ENCODE data around the gene FAM114A1.

DNA sequence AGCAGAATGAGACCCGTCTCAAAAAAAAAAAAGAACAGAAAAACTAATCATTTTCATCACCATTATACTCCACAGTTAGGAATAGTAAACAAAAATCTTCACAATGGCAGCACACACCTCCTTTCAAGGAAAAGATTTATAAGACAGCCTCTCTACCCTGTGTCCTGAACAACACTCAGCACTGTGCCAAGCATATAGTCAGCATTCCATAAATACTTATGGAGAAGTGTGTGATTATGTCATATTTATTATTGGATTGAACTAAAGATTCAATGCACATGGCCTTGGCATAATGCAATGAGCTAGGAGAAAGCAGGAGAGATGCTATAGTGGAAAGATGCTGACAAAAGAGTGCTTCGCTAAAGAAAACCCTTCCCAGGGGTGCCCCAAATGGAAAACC is 52.6 kb downstream of the FAM114A1 start:
- no peak for TF ChIP-seq EP300 (IDR thresholded peaks at IDR 0.05; ENCODE audit: borderline replicate concordance in 1 of 2, low read depth in 2 of 2, low read length in 2 of 2)
- TF ChIP-seq, protein P1, sequence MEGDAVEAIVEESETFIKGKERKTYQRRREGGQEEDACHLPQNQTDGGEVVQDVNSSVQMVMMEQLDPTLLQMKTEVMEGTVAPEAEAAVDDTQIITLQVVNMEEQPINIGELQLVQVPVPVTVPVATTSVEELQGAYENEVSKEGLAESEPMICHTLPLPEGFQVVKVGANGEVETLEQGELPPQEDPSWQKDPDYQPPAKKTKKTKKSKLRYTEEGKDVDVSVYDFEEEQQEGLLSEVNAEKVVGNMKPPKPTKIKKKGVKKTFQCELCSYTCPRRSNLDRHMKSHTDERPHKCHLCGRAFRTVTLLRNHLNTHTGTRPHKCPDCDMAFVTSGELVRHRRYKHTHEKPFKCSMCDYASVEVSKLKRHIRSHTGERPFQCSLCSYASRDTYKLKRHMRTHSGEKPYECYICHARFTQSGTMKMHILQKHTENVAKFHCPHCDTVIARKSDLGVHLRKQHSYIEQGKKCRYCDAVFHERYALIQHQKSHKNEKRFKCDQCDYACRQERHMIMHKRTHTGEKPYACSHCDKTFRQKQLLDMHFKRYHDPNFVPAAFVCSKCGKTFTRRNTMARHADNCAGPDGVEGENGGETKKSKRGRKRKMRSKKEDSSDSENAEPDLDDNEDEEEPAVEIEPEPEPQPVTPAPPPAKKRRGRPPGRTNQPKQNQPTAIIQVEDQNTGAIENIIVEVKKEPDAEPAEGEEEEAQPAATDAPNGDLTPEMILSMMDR (IDR thresholded peaks at IDR 0.05; ENCODE audit: control extremely low read depth in 1 of 3, insufficient read depth in 1 of 3, low read depth in 1 of 3, low read length in 3 of 3), result no peak
- no peak for TF ChIP-seq ZNF274 (IDR thresholded peaks at IDR 0.05; ENCODE audit: borderline replicate concordance, extremely low read depth, low read length)
- no peak for TF ChIP-seq TCF12 (IDR thresholded peaks at IDR 0.05; ENCODE audit: low read depth, low read length)
- no peak for TF ChIP-seq EGR1 (IDR thresholded peaks at IDR 0.05; ENCODE audit: borderline replicate concordance, low read depth, low read length)

All from H1 (cell line).